ENCODE measurements around the gene RNGTT.
"Not testable (repeated sequence)": the region's sequence is repeated elsewhere in the genome, so short reads cannot be mapped to it uniquely, and the experiment has no call there.

Gene RNGTT

GRCh38 chr6:88969255-88969654 is 5.8 kb upstream of the RNGTT start:
- DNase-seq: not testable (repeated sequence)

DNA sequence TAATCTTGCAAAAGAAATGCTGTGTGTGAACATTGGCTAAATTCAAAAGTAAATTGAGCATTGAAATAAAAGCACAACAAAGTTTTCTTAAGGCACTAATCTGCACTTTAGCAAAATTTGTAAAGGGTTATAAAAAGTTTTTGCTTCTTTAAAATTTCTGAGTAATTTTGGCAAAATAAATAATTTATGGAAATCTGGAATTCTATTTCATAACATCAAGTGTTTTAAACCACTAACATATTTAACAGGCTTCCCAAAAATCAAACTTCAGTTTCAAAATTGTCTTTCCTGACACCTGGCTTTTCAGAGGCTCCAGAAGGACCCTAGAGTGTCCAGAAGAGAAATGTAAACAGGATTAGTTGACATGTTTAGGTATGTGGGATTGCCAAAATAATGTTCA is 4.5 kb upstream of the RNGTT start:
- no peak for DNase-seq

DNA sequence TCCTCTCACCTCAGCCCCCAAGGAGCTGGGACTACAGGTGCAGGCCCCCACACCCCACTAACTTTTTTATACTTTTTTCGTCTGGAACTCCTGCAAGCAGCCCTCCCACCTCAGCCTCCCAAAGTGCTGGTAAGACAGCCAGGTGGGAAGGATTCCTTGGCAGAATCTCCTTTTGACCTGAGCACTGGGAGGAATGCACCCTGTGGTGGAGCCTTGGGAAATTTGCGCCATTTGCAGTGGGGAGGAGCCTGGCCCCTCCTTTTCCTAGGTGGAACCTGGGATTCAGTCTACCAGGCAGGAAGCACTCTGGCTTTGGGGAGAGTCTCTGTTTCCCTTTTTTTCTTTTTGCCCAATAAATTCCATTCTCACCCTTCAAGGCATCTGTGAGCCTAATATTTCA is 2.3 kb upstream of the RNGTT start:
- no peak for DNase-seq

DNA sequence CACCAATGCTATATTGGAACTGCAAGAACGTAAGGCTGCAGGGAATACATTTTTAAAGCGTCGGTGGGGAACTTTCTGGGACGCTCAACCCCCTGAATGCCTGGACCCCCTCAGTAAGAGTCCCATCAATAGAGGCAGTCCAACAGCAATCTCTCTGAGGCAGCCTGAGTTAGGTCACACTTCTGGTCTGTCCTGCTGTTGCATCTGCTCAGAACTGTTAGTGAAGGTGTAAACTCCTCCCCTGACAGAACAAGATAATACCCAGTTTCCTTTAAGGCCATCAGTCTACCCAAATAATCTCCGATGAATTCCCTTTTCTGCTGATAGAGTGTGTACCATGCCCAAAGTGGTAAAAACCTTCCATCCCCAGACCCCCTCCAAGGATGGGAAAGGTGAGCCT is 1.1 kb upstream of the RNGTT start:
- no peak for DNase-seq

DNA sequence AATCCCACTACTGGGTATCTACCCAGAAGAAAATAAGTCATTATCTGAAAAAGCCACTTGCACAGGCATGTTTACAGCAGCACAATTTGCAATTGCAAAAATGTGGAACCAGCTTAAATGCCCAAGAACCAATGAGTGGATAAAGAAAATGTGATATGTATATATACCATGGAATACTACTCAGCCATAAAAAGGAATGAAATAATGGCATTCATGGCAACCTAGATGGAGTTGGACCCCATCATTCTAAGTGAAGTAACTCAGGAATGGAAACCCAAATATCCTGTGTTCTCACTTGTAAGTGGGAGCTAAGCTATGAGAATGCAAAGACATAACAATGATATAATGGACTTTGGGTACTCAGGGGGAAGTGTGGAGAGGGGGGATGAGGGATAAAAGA is 4.6 kb downstream of the RNGTT start:
- DNase-seq: no peak

DNA sequence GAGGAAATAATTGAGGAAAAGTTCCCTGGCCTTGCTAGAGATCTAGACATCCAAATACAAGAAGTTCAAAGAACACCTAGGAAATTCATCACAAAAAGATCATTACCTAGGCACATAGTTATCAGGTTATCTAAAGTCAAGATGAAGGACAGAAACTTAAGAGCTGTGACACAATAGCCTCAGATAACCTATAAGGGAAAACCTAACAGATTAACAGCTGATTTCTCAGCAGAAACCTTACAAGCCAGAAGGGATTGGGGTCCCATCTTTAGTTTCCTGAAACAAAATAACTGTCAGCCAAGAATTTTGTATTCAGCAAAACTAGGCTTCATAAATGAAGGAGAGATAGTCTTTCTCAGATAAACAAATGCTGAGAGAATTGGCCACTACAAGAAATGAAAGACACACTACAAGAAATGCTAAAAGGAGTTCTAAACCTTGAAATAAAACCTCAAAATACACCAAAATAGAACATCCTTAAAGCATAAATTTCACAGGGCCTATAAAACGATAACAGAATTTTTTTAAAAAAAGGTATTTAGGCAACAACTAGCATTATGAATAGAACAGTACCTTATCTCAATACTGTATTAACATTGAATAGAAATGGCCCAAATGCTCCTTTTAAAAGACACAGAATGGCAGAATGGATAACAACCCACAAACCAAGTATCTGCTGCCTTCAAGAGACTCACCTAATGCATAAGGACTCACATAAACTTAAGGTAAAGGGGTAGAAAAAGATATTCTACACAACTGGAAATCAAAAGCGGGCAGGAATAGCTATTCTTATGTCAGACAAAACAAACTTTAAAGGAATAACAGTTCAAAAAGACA is 9.7 kb downstream of the RNGTT start:
- DNase-seq: no peak

- no peak for DNase-seq
Measured at GRCh38 chr6:88952065-88952704, 11.2 kb downstream of the RNGTT start.

GRCh38 chr6:88945415-88946008 is 17.9 kb downstream of the RNGTT start:
- DNase-seq: no peak

DNA sequence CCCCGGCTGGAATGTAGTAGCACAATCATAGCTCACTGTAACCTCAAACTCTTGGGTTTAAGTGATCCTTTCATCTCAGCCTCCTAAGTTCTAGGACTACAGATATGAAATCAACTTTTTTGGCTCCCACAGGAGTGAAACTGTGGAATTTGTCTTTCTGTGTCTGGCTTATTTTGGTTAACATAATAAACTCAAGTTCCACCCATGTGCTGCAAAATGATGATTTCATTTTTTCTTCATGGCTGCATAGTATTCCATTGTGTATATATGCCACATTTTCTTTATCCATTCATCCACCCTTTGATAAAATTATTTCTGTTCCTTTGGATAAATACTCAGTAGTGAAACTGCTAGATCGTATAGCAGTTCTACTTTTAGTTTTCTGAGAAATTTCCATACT is 29.9 kb downstream of the RNGTT start:
- no peak for DNase-seq

DNA sequence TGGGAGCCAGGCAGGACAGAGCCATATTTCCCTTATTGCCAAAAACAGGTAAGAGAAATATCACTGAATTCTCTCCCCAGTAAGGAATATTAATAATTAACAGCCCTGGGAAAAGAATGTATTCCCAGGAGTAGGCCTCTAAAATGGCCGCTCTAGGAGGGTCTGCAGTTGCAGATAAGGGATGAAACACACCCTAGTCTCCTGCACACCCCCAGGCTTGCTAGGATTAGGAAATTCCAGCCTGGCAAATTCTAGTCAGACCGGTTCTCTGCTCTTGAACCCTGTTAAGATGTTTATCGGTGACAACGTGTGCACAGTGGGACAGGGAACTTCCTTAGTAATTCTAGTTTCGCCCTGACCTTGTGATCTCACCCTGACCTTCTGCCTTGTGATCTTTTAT is 31.4 kb downstream of the RNGTT start:
- not testable (repeated sequence) for DNase-seq

- DNase-seq: no peak
Measured at GRCh38 chr6:88922775-88923548, 40.5 kb downstream of the RNGTT start.

- no peak for DNase-seq
Measured at GRCh38 chr6:88921734-88922133, 41.7 kb downstream of the RNGTT start.

GRCh38 chr6:88920774-88921733 is 42.4 kb downstream of the RNGTT start:
- DNase-seq: no peak

DNA sequence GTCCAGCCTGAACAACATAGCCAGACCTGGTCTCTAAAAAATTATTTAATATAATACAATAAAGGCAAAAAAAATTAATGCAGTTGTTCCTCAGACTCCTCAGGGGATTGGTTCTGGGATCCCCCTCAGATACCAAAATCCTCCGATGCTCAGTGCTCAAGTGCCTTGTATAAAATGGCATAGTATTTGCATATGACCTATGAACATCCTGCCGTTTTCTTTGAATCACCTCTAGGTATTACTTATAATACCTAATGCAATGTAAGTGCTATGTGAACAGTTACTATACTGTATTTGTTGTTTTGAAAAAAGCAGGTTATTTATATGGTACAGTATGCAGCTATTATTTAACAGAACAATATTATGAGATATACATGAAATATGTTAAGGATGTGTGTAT is 43.3 kb downstream of the RNGTT start:
- no peak for DNase-seq

- no peak for DNase-seq
Measured at GRCh38 chr6:88919032-88919431, 44.4 kb downstream of the RNGTT start.

- no peak for DNase-seq
Measured at GRCh38 chr6:88916615-88917208, 46.7 kb downstream of the RNGTT start.

DNA sequence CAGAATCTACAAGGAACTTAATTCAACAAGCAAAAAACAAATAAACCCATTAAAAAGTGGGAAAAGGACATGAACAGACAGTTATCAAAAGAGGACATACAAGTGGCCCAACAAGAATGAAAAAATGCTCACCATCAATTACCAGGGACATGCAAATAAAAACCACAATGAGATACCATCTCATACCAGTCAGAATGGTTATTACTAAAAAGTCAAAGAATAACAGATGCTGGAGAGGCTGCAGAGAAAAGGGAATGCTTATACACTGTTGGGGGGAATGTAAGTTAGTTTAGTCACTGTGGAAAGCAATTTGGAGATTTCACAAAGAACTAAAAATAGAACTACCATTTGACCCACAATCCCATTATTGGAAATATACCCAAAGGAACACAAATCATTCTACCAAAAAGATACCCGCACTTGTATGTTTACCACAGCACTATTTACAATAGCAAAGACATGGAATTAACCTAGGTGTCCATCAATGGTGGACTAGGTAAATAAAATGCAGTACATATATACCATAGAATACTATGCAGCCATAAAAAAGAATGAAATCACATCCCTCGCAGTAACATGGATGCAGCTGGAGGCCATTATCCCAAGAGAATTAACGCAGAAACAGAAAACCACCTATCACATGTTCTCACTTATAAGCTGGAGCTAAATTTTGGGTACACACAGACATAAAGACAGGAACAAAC is 48.4 kb downstream of the RNGTT start:
- DNase-seq: no peak

DNA sequence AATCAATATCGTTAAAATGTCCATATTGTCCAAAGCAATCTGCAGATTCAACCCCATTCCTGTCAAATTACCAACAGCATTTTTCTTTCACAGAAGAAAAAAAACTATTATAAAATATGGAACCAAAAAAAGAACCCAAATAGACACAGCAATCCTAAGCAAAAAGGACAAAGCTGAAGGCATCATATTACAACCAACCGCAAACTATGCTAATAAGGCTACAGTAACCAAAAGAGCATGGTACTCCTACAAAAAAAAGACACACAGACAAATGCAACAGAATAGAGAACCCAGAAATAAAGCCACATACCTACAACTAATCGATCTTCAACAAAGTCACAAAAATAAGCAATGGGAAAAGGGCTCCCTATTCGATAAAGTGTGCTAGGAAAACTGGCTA is 49.2 kb downstream of the RNGTT start:
- no peak for DNase-seq

GRCh38 chr6:88913471-88913870 is 49.9 kb downstream of the RNGTT start:
- DNase-seq: no peak

GRCh38 chr6:88910922-88911778 is 52.3 kb downstream of the RNGTT start:
- DNase-seq: no peak

Data from activated CD4-positive, alpha-beta T cell treated with anti-CD3 and anti-CD28 coated beads for 4 hours (primary cell).